Stimulated activated CD4-positive, alpha-beta T cell treated with anti-CD3 and anti-CD28 coated beads, Interleukin-15, amount 100 ng/mL, for 48 hours (primary cell): ENCODE results near the gene PTPRN2.

ENCODE experiments used
- DNase-seq, 2 donors: peaks; one replicate each; pipeline ENCODE4 v3.0.0-alpha.2; 2020; ENCODE audit warnings: low read depth in 2 of 2

PTPRN2 gene

GRCh38 chr7:158266817-158267741 lies 320.5 kb downstream of the PTPRN2 start:
- DNase-seq, result no peak

GRCh38 chr7:158266426-158266816 lies 321.2 kb downstream of the PTPRN2 start:
- DNase-seq, result no peak

GRCh38 chr7:158265743-158266080 lies 321.9 kb downstream of the PTPRN2 start:
- no peak for DNase-seq

DNA sequence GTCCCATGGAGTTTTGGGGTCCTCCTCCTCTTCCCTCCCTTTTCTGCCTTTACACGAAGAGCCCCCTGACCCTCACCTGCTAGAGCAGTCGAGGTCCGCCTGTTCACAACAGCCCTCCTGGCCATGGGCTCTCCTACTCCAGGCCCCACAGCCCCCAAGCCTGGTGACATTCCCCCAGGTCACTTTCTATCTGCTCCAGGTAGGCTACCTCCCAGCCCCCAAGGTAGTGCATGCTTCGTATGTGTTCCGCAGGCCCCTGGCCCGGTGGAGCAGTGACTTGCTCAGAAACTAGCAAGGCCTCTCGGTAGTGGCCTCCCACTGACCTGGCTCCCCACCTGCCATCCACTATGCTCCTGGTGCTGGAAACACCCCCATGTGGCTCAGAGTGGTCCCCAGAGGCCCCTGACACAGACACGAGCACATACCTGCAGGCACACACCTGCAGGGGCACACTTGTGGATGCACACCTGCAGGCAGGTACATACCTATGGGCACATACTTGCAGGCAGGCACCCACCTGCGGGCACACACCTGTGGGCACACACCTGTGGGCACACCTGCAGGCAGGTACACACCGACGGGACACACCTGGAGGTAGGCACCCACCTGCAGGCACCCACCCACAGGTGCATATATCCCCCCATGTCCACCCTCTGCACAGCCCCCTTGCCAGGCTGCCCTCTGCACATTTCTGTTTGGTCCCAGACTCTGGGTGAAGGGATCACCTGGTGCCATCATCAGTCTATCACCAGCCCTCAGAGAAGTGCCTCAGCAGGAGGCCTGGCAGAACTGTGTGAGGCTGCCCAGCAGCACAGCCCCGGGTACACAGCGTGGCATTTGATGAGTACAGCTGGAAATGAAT lies 322.5 kb downstream of the PTPRN2 start:
- DNase-seq, result no peak

- DNase-seq, result no peak
Observed at GRCh38 chr7:158263964-158264748, 323.5 kb downstream of the PTPRN2 start.

GRCh38 chr7:158263110-158263963 lies 324.3 kb downstream of the PTPRN2 start:
- no peak for DNase-seq

GRCh38 chr7:158262284-158263109 lies 325.1 kb downstream of the PTPRN2 start:
- no peak for DNase-seq

DNA sequence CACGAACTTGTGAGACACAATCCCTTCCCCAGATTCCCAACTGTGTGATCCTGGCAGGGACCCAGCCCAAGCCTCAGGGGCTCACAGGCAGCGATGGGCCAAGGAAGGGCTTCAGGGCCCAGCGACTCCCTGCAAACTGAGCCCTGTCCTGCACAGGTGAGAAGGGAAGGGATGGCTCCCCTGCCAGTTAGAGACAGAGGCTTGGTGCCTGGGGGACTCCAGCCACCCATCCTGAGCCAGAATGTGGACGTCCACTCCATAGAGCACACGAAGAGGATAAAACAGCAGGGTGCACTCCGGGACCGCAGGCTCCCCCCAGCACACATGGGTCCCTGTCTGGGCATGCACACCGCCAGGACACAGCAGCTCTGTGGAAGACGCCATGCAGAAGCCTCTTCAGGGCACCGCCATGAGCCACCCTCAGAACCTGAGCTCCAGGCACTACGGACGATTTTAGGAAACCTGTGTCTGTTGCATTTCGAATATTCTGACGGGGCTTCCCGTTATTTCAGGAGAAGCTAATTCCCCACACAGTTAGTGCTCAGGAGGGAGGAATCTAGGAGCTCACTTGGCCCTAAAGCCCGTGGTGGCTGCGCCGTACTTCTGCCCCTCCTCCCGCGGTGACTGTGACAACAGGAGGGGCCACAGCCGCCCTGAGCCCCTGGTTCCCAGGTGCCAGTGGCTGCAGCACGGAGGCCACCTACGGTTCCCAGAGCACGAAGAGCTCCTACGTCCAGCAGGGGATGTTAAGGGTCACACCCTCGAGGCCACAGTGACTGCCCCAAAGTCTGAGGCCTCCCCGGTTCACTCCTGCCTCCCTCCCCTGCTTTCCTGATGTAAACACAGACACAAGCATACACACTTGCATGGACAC lies 326.0 kb downstream of the PTPRN2 start:
- no peak for DNase-seq

GRCh38 chr7:158260567-158261361 lies 326.9 kb downstream of the PTPRN2 start:
- DNase-seq, result no peak

DNA sequence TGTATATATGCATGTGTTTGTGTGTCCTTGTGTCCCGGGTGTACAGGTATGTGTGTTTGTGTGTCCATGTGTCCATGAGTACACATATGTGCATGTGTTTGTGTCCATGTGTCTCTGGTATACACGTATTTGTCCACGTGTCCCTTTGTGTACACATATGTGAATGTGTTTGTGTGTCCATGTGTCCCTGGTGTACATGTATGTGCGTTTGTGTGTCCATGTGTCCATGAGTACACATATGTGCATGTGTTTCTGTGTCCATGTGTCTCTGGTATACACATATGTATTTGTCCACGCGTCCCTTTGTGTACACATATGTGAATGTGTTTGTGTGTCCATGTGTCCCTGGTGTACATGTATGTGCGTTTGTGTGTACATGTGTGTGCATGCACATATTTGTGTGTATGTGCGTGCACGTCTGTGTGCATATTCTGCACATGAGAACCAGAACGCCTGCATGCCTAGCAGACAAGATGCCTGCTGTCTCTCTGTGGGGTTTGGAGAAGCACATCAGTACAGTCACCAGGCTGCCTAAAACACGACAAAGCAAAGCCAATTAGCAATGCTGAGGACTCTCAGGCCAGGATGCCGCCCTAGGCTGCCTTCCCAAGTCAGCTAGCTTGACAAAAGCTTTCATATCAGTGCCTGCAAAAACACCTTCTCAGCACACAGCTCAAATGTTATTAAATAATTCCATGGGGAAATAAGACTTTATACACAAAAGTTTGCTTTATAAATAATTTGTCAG lies 327.8 kb downstream of the PTPRN2 start:
- DNase-seq, result no peak

DNA sequence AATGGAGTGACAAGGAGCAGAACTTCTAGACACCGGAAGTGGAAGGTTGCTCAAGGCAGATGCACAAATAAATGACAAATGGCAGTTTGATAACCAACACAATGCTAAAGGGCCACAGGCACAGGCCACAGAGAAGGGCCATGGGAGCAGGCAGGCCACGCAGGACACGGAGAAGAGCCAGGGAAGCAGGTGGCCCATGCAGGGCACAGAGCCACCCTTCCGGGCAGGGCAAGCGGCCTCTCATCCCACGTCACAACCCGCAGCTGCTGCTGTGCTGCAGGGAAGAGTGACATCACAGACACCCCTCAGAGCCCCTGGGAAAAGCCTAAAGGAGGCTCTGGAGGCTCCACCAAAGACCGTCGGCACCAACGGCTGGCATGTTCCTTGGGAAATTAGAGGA lies 328.5 kb downstream of the PTPRN2 start:
- DNase-seq, result no peak

GRCh38 chr7:158258411-158259130 lies 329.1 kb downstream of the PTPRN2 start:
- DNase-seq, result no peak

- no peak for DNase-seq
Observed at GRCh38 chr7:158257516-158258410, 329.9 kb downstream of the PTPRN2 start.

GRCh38 chr7:158257001-158257400 lies 330.6 kb downstream of the PTPRN2 start:
- DNase-seq, result no peak

DNA sequence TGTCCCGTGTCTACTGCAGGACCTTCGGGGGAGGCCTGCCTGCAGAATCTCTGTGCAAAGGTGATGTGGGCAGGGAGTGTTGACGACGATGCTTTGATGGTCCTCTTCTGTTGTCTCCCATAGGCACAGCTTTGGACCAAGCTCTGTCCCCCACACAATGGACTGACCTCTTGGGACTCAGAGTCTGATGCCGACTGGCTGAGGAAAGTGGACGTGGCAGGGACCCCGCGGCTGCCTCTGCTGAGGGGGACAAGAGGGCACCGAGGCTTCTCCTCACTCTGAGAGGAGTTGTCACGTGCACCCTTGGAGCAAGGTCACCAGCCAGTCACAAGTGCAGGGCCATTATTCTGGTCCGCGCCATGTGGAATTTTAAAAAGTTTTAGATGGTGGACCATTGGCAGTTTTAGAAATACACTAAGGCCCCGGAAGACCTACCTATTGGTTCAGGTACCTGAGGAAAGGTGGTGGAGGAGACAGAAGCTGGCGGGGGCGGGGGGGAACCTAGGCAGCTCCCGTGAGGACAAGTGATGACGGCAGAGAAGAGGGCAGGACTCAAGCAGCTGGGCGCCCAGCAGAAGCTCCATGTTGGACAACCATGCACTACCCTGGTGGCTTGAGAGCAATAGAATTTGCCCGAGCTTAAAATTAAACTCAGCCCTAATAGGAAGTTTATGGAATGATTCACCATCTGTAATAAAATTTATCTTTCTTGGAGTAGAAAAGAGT lies 331.4 kb downstream of the PTPRN2 start:
- DNase-seq, result no peak
